Measurements from ENCODE around the gene PRKD1. TPM values are rescaled to one million over a fixed set of nuclear protein-coding genes. Genes with fewer than 3 reads are reported as not detected.

PRKD1 gene
- total RNA-seq, 1 experiment from 2014 or later = 11.6 TPM

- Histone ChIP-seq H3K36me3 (no peaks in the 10 kb centered on the region), H3K9me3 (replicated peaks) (peaks cover 4% of the 10 kb centered on the region; the same call in 1 of the 2 replicates), H3K27me3 (no peaks in the 10 kb centered on the region), H3K27ac (no peak overlapping the region), H3K4me3 (no peak overlapping the region), H3K4me1 (no peaks in the 10 kb centered on the region)
- DNase-seq = no peak
Observed at GRCh38 chr14:29838752-29839151, 88.9 kb downstream of the PRKD1 start.

GRCh38 chr14:29836395-29836794 lies 91.3 kb downstream of the PRKD1 start:
- no peak for DNase-seq
- Histone ChIP-seq H3K4me1 (no peaks in the 10 kb centered on the region), H3K27ac (no peak overlapping the region), H3K4me3 (no peak overlapping the region), H3K27me3 (no peaks in the 10 kb centered on the region), H3K9me3 (replicated peaks) (peaks cover 4% of the 10 kb centered on the region; the same call in 1 of the 2 replicates), H3K36me3 (no peaks in the 10 kb centered on the region)

GRCh38 chr14:29832042-29832441 lies 95.6 kb downstream of the PRKD1 start:
- no peak overlapping the region for H3K27ac ChIP-seq
- no peaks in the 10 kb centered on the region for H3K27me3 ChIP-seq
- no peak overlapping the region for H3K4me3 ChIP-seq
- H3K36me3 ChIP-seq = no peaks in the 10 kb centered on the region
- no peaks in the 10 kb centered on the region for H3K9me3 ChIP-seq (replicated peaks)
- DNase-seq = no peak
- no peaks in the 10 kb centered on the region for H3K4me1 ChIP-seq

GRCh38 chr14:29829851-29830250 lies 97.8 kb downstream of the PRKD1 start:
- H3K27ac ChIP-seq = no peak overlapping the region
- H3K9me3 ChIP-seq (replicated peaks) = no peaks in the 10 kb centered on the region; the same call in 1 of the 2 replicates
- no peaks in the 10 kb centered on the region for H3K4me1 ChIP-seq
- DNase-seq = no peak
- no peak overlapping the region for H3K4me3 ChIP-seq
- no peaks in the 10 kb centered on the region for H3K27me3 ChIP-seq
- H3K36me3 ChIP-seq = no peaks in the 10 kb centered on the region

GRCh38 chr14:29823816-29824215 lies 103.8 kb downstream of the PRKD1 start:
- Histone ChIP-seq H3K4me3 (no peak overlapping the region), H3K27me3 (no peaks in the 10 kb centered on the region), H3K27ac (no peak overlapping the region), H3K9me3 (replicated peaks) (no peaks in the 10 kb centered on the region; the same call in 1 of the 2 replicates), H3K4me1 (no peaks in the 10 kb centered on the region), H3K36me3 (no peaks in the 10 kb centered on the region)
- DNase-seq = no peak

- Histone ChIP-seq H3K4me3 (no peak overlapping the region), H3K27me3 (no peaks in the 10 kb centered on the region), H3K27ac (no peak overlapping the region), H3K36me3 (no peaks in the 10 kb centered on the region), H3K9me3 (replicated peaks) (no peaks in the 10 kb centered on the region; the same call in 1 of the 2 replicates), H3K4me1 (no peaks in the 10 kb centered on the region)
- no peak for DNase-seq
Observed at GRCh38 chr14:29822430-29822709, 105.3 kb downstream of the PRKD1 start.

- no peak overlapping the region for H3K4me3 ChIP-seq
- no peak overlapping the region for H3K27ac ChIP-seq
- H3K4me1 ChIP-seq = no peaks in the 10 kb centered on the region
- DNase-seq = no peak
- H3K9me3 ChIP-seq (replicated peaks) = no peaks in the 10 kb centered on the region; the same call in 1 of the 2 replicates
- no peaks in the 10 kb centered on the region for H3K27me3 ChIP-seq
- no peaks in the 10 kb centered on the region for H3K36me3 ChIP-seq
Observed at GRCh38 chr14:29821661-29822429, 105.8 kb downstream of the PRKD1 start.

- Histone ChIP-seq H3K27me3 (no peaks in the 10 kb centered on the region), H3K27ac (no peak overlapping the region), H3K4me1 (no peaks in the 10 kb centered on the region), H3K36me3 (no peaks in the 10 kb centered on the region), H3K9me3 (replicated peaks) (no peaks in the 10 kb centered on the region; the same call in 1 of the 2 replicates), H3K4me3 (no peak overlapping the region)
- no peak for DNase-seq
Observed at GRCh38 chr14:29821242-29821641, 106.4 kb downstream of the PRKD1 start.

GRCh38 chr14:29820785-29821184 lies 106.9 kb downstream of the PRKD1 start:
- H3K4me3 ChIP-seq = no peak overlapping the region
- no peaks in the 10 kb centered on the region; the same call in 1 of the 2 replicates for H3K9me3 ChIP-seq (replicated peaks)
- H3K27ac ChIP-seq = no peak overlapping the region
- DNase-seq = no peak
- no peaks in the 10 kb centered on the region for H3K4me1 ChIP-seq
- no peaks in the 10 kb centered on the region for H3K36me3 ChIP-seq
- no peaks in the 10 kb centered on the region for H3K27me3 ChIP-seq

GRCh38 chr14:29817767-29818405 lies 109.8 kb downstream of the PRKD1 start:
- H3K4me1 ChIP-seq = no peaks in the 10 kb centered on the region
- DNase-seq = no peak
- no peaks in the 10 kb centered on the region; the same call in 1 of the 2 replicates for H3K9me3 ChIP-seq (replicated peaks)
- no peaks in the 10 kb centered on the region for H3K27me3 ChIP-seq
- H3K36me3 ChIP-seq = no peaks in the 10 kb centered on the region
- H3K27ac ChIP-seq = no peak overlapping the region
- no peak overlapping the region for H3K4me3 ChIP-seq

GRCh38 chr14:29815016-29815674 lies 112.5 kb downstream of the PRKD1 start:
- Histone ChIP-seq H3K4me1 (no peaks in the 10 kb centered on the region), H3K36me3 (no peaks in the 10 kb centered on the region), H3K9me3 (replicated peaks) (no peaks in the 10 kb centered on the region; the same call in 1 of the 2 replicates), H3K4me3 (no peak overlapping the region), H3K27ac (no peak overlapping the region), H3K27me3 (no peaks in the 10 kb centered on the region)
- no peak for DNase-seq

- DNase-seq = no peak
- Histone ChIP-seq H3K27ac (no peak overlapping the region), H3K36me3 (no peaks in the 10 kb centered on the region), H3K9me3 (replicated peaks) (no peaks in the 10 kb centered on the region; the same call in 1 of the 2 replicates), H3K4me1 (no peaks in the 10 kb centered on the region), H3K4me3 (no peak overlapping the region), H3K27me3 (no peaks in the 10 kb centered on the region)
Observed at GRCh38 chr14:29814156-29815015, 113.3 kb downstream of the PRKD1 start.

GRCh38 chr14:29810682-29811081 lies 117.0 kb downstream of the PRKD1 start:
- Histone ChIP-seq H3K36me3 (no peaks in the 10 kb centered on the region), H3K4me1 (no peaks in the 10 kb centered on the region), H3K27ac (no peak overlapping the region), H3K27me3 (no peaks in the 10 kb centered on the region), H3K9me3 (replicated peaks) (no peaks in the 10 kb centered on the region), H3K4me3 (no peak overlapping the region)
- no peak for DNase-seq

GRCh38 chr14:29810064-29810463 lies 117.6 kb downstream of the PRKD1 start:
- H3K27me3 ChIP-seq = no peaks in the 10 kb centered on the region
- no peak for DNase-seq
- H3K27ac ChIP-seq = no peak overlapping the region
- no peak overlapping the region for H3K4me3 ChIP-seq
- H3K9me3 ChIP-seq (replicated peaks) = no peaks in the 10 kb centered on the region
- no peaks in the 10 kb centered on the region for H3K36me3 ChIP-seq
- no peaks in the 10 kb centered on the region for H3K4me1 ChIP-seq

Measured in SJCRH30 (cell line).